Fibroblast of skin of back (primary cell): Measurements from ENCODE around the gene PAM16. TPM values are rescaled to one million over a fixed set of nuclear protein-coding genes. Genes with fewer than 3 reads are reported as not detected.
A peak's percentile ranks its signal among the peaks of the same experiment; 100 is the strongest.
"Not testable (repeated sequence)": the region's sequence is repeated elsewhere in the genome, so short reads cannot be mapped to it uniquely, and the experiment has no call there.

Source experiments
- DNase-seq: peaks from one replicate; pipeline ENCODE4 v3.0.0-alpha.2; 2013
- polyA plus RNA-seq, 2 experiments: library from polyadenylated mRNA; unstranded; fragments of 120-200 nt; gene quantifications; one replicate each; pipeline ENCODE4 v1.2.1, GENCODE V29; 2013; ENCODE audit not compliant: insufficient read length in 2 of 2

Gene PAM16
- 42.1 TPM for polyA plus RNA-seq (2013, experiment 1 of 2; ENCODE audit: insufficient read length)
- 22.2 TPM for polyA plus RNA-seq (2013, experiment 2 of 2; ENCODE audit: insufficient read length)

GRCh38 chr16:4350787-4351659 is at the start of gene PAM16:
Gene PAM16 (minus strand): TSS chr16:4351321. CDS start chr16:4351234, 87 bp downstream.
- peak; percentile 93 for DNase-seq

GRCh38 chr16:4399001-4399730 is 48.0 kb upstream of the PAM16 start:
- DNase-seq, result no peak

- no peak for DNase-seq
Observed at GRCh38 chr16:4395055-4395726, 44.1 kb upstream of the PAM16 start.

- DNase-seq, result not testable (repeated sequence)
Observed at GRCh38 chr16:4393850-4394249, 42.7 kb upstream of the PAM16 start.

GRCh38 chr16:4393240-4393600 is 42.1 kb upstream of the PAM16 start:
- no peak for DNase-seq

GRCh38 chr16:4392382-4393239 is 41.5 kb upstream of the PAM16 start:
- DNase-seq, result peak; percentile 81

- DNase-seq, result no peak
Observed at GRCh38 chr16:4391631-4392381, 40.7 kb upstream of the PAM16 start.

- DNase-seq, result no peak
Observed at GRCh38 chr16:4390266-4391260, 39.4 kb upstream of the PAM16 start.

- DNase-seq, result peak; percentile 56
Observed at GRCh38 chr16:4389051-4389955, 38.2 kb upstream of the PAM16 start.

- peak; percentile 93 for DNase-seq
Observed at GRCh38 chr16:4388271-4389021, 37.3 kb upstream of the PAM16 start.

GRCh38 chr16:4387781-4388180 is 36.7 kb upstream of the PAM16 start:
- DNase-seq, result no peak

- DNase-seq, result peak; percentile 56
Observed at GRCh38 chr16:4386951-4387565, 35.9 kb upstream of the PAM16 start.

GRCh38 chr16:4386451-4386805 is 35.3 kb upstream of the PAM16 start:
- peak; percentile 66 for DNase-seq

- no peak for DNase-seq
Observed at GRCh38 chr16:4385789-4386450, 34.8 kb upstream of the PAM16 start.

GRCh38 chr16:4385066-4385788 is 34.1 kb upstream of the PAM16 start:
- DNase-seq, result no peak

GRCh38 chr16:4384509-4384942 is 33.4 kb upstream of the PAM16 start:
- peak; percentile 75 for DNase-seq
